SJSA1 (cell line): ENCODE measurements around the gene NEK8. TPM values are rescaled to one million over a fixed set of nuclear protein-coding genes. Genes with fewer than 3 reads are reported as not detected.
"Not testable (repeated sequence)": the region's sequence is repeated elsewhere in the genome, so short reads cannot be mapped to it uniquely, and the experiment has no call there.

Source experiments
- DNase-seq, 2 experiments: peaks; one replicate each; pipeline ENCODE4 v3.0.0-alpha.2; 2015 to 2020; ENCODE audit warnings: low spot score in 2 of 2, low read depth in 1 of 2
- H3K27ac ChIP-seq: fragments of 250-450 bp; sonication (Bioruptor Pico); 2 replicates; pipeline ENCODE4 v1.5.1; 2020; ENCODE audit warnings: mild to moderate bottlenecking, moderate library complexity
- H3K27me3 ChIP-seq: fragments of 250-450 bp; sonication (Bioruptor Pico); replicated peaks from 2 replicates; pipeline ENCODE4 v1.5.1; 2020; ENCODE audit warnings: mild to moderate bottlenecking, moderate library complexity
- H3K36me3 ChIP-seq: fragments of 250-450 bp; sonication (Bioruptor Pico); 2 replicates; pipeline ENCODE4 v1.5.1; 2020; ENCODE audit warnings: mild to moderate bottlenecking
- H3K4me1 ChIP-seq: fragments of 250-450 bp; sonication (Bioruptor Pico); replicated peaks from 2 replicates; pipeline ENCODE4 v1.6.1; 2021; ENCODE audit warnings: mild to moderate bottlenecking
- H3K4me3 ChIP-seq: fragments of 250-450 bp; sonication (Bioruptor Pico); 2 replicates; pipeline ENCODE4 v1.5.1; 2020; ENCODE audit warnings: mild to moderate bottlenecking
- H3K9me3 ChIP-seq: fragments of 250-450 bp; sonication (Bioruptor Pico); replicated peaks from 2 replicates; pipeline ENCODE4 v1.5.1; 2020; ENCODE audit warnings: mild to moderate bottlenecking
- total RNA-seq: library from RNA; depleted of rRNA; stranded (reverse); fragments of >200 nt; shearing (Covaris generic); gene quantifications from 2 replicates; pipeline ENCODE4 v1.2.3, GENCODE V29; 2014

The NEK8 gene
- total RNA-seq, 1 experiment from 2014 or later = 1.1 TPM

DNA sequence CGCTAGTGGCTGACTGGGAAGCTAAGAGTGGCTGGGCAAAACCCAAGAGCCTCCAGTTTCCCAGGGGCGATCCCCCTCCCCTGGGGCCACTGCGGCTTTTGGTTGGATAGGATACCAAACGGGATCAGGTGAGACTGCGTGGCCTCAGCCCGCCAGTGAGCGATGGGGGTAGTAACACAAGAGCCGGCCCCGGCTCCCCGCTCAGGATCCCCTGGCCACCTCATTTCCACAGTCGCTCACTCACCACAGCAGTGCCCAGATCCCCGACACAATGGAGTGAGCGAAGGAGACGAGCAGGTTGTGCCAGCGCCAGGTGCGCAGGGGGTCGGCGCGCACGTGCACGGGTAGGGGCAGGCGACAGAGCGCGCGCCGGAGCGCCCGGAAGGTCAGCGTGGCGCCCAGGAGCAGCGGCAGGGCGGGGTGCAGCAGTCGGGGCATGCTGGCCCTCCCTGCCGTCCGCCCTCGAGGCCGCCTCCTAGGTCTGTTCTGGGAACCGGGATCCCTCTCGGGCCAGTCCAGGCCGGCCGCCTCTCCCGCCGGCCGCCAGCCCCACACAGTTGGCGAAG lies 2.8 kb upstream of the NEK8 start:
- DNase-seq = peak; percentile 85 to 88

DNA sequence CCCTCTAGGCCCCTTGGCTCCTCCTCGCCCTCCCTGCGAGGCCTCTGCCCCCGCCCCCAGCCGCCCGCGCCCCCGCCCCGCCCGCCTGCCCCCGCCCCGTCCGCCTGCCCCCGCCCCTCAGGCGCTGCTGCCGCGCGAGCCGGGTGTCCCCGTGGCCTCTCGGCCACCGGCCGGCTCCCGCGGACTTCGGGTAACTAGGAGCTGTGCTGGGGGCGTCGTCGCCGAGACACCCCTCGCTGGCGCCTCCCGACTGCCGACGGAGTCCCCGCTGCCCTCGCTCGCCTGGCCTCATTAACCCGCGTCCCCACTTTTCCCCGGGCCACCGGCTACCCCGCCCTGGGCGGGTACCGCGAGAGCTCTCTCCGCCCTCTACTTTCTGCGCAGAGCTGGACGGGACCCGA lies 2.4 kb upstream of the NEK8 start, which contains the start of gene TLCD1:
TLCD1 (minus strand) TSS at position 8 of the 401 bp plus-strand sequence. CDS start 136 bp downstream, outside the sequence.
- DNase-seq = peak; percentile 73 to 91
- Histone ChIP-seq H3K36me3 (peaks cover 45% of the 10 kb centered on the region), H3K9me3 (no peaks in the 10 kb centered on the region), H3K27me3 (no peaks in the 10 kb centered on the region), H3K27ac (peak within 1 kb of the TSS; percentile 24; the same call in 1 of the 2 replicates), H3K4me3 (peak within 1 kb of the TSS; percentile 59), H3K4me1 (peaks cover 52% of the 10 kb centered on the region)

More for the DNA sequence above, 2.8 kb upstream of the NEK8 start:
- Histone ChIP-seq H3K27me3 (no peaks in the 10 kb centered on the region), H3K4me1 (peaks cover 52% of the 10 kb centered on the region), H3K9me3 (no peaks in the 10 kb centered on the region), H3K4me3 (peak overlapping the region; percentile 59), H3K36me3 (peaks cover 50% of the 10 kb centered on the region), H3K27ac (peak overlapping the region; percentile 24; the same call in 1 of the 2 replicates)

DNA sequence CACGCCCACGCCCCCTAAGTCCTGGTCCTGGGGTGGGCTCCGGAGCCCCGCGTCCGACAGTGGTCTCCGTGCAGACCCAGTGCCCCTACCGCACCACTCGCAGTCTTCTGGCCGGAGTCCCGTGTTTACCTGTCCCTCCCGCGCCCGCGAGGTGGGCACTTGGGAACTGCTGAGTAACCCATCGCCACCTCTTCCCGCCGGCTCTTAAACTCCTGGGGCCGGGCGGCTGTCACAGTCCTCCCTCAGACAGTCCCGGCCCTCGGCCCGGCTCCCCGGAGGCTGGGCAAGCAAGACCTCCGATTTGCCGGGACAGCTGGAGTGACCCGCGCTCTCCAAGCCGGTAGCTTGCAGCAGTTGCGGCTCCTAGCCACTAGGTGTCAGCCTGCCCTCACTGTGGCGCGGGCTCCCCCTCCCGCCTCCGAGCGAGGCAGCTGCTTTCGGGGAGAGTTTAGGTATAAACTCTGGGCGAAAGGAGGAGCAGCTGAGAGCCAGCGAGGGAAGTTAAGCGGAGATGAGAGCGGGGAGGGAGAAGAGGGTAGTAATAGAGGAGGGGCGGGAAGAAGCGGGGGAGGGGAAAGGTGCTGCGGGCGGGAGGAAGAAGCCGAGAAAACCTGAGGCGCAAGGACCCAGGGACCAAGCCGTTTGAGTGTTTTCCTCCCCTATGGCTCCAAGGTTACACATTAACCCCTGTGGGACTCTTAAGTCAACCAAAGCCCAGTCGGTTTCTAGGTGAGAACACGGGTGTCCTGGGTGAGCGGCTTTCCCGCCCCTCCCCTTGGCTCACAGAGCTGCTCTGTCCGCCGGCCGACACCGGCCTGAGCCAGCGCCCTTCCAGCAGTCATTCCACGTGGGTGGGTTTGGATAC lies 1.7 kb upstream of the NEK8 start:
- Histone ChIP-seq H3K27ac (no peak overlapping the region), H3K4me3 (peak overlapping the region; percentile 59), H3K36me3 (peaks cover 39% of the 10 kb centered on the region), H3K4me1 (peaks cover 46% of the 10 kb centered on the region), H3K9me3 (no peaks in the 10 kb centered on the region), H3K27me3 (no peaks in the 10 kb centered on the region)
- peak; percentile 93 to 97 for DNase-seq

DNA sequence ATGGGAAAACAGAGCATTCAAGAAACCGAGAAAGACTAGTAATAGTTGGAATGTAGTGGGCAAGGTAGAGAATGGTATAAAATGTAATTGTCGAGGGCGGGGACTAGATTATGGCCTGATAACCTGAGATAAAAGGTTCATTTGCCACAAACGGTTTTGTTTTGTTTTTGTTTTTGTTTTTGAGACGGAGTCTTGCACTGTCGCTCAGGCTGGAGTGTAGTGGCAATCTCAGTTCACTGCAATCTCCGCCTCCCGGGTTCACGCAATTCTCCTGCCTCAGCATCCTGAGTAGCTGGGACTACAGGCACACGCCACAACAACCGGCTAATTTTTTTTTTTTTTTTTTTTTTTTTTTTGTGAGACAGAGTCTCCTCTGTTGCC lies 1.4 kb downstream of the NEK8 start:
- Histone ChIP-seq H3K27ac (no peak overlapping the region), H3K36me3 (peaks cover 10% of the 10 kb centered on the region), H3K27me3 (no peaks in the 10 kb centered on the region), H3K9me3 (no peaks in the 10 kb centered on the region), H3K4me3 (no peak overlapping the region), H3K4me1 (peaks cover 42% of the 10 kb centered on the region)
- no peak for DNase-seq

DNA sequence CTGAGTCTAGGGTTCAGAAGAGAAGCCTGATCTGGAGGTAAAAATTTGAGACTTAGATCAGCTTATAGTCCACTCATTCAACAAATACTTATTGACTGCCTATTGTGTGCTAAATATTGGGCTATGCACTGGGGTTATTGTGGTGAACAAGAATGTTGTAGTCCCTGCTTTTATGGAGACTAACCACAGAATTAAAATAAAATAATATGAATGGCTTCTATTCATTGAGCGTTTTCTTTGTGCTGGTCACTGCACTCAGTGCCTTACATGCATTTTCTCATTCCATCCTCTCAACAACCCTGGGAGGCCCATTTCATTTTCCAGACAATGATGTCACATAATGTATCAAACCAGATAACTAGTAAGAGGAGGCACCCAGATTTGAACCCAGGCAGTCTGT lies 4.8 kb downstream of the NEK8 start:
- Histone ChIP-seq H3K27me3 (no peaks in the 10 kb centered on the region), H3K4me1 (peaks cover 14% of the 10 kb centered on the region), H3K9me3 (no peaks in the 10 kb centered on the region), H3K4me3 (no peak overlapping the region), H3K36me3 (no peaks in the 10 kb centered on the region), H3K27ac (0 out of 2 replicates have a peak overlapping the region, but pooled peaks have one; percentile 6)
- DNase-seq = no peak

DNA sequence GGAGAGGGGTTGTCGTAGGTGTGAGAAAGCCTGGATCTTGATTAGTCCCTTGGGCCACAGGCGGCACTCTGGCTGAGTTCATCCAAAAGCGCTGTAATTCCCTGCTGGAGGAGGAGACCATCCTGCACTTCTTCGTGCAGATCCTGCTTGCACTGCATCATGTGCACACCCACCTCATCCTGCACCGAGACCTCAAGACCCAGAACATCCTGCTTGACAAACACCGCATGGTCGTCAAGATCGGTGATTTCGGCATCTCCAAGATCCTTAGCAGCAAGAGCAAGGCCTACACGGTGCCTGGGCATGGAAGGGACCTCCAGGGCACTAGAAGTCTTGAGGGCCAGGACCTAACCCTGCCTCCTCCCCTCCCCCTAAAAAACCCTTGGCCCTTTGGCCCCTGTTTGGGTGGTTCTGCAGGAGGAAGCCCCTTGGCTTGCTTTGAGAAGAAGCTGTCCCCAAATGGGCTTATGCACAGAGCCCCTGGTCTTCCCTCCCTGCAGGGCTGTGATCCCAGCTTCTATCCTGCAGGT lies 6.2 kb downstream of the NEK8 start:
- H3K4me1 ChIP-seq = peaks cover 9% of the 10 kb centered on the region
- H3K36me3 ChIP-seq = no peaks in the 10 kb centered on the region
- H3K27me3 ChIP-seq = no peaks in the 10 kb centered on the region
- H3K9me3 ChIP-seq = no peaks in the 10 kb centered on the region
- DNase-seq = no peak
- H3K4me3 ChIP-seq = no peak overlapping the region
- no peak overlapping the region for H3K27ac ChIP-seq

DNA sequence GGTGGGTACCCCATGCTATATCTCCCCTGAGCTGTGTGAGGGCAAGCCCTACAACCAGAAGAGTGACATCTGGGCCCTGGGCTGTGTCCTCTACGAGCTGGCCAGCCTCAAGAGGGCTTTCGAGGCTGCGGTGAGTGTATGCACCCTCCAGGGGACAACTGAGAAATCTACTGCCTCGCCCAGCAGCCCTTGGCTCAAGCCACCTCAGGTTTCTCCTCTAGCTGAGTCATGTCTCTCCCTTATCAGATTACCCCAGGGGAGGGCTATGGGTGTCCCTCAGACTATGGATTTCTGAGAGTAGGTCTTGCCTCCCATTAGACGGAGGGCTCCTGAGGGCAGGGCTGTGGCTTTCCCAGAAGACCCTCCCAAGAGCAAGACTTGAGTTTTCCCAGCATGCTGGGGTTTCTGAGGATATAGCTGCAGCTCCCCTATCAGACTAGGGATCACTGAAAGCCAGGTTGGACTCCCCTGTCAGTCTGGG lies 6.7 kb downstream of the NEK8 start:
- Histone ChIP-seq H3K27ac (no peak overlapping the region), H3K4me3 (no peak overlapping the region), H3K36me3 (no peaks in the 10 kb centered on the region), H3K27me3 (no peaks in the 10 kb centered on the region), H3K4me1 (peaks cover 9% of the 10 kb centered on the region), H3K9me3 (no peaks in the 10 kb centered on the region)
- no peak for DNase-seq

DNA sequence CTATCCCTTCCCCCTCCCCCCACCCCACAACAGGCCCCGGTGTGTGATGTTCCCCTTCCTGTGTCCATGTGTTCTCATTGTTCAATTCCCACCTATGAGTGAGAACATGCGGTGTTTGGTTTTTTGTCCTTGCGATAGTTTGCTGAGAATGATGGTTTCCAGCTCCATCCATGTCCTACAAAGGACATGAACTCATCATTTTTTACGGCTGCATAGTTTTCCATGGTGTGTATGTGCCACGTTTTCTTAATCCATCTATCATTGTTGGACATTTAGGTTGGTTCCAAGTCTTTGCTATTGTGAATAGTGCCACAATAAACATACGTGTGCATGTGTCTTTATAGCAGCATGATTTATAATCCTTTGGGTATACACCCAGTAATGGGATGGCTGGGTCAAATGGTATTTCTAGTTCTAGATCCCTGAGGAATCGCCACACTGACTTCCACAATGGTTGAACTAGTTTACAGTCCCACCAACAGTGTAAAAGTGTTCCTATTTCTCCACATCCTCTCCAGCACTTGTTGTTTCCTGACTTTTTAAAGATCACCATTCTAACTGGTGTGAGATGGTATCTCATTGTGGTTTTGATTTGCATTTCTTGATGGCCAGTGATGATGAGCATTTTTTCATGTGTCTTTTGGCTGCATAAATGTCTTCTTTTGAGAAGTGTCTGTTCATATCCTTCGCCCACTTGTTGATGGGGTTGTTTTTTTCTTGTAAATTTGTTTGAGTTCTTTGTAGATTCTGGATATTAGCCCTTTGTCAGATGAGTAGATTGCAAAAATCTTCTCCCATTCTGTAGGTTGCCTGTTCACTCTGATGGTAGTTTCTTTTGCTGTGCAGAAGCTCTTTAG lies 7.6 kb downstream of the NEK8 start:
- H3K9me3 ChIP-seq, H3K4me1 ChIP-seq, H3K4me3 ChIP-seq, H3K36me3 ChIP-seq, H3K27me3 ChIP-seq, DNase-seq, H3K27ac ChIP-seq: not testable (repeated sequence)

DNA sequence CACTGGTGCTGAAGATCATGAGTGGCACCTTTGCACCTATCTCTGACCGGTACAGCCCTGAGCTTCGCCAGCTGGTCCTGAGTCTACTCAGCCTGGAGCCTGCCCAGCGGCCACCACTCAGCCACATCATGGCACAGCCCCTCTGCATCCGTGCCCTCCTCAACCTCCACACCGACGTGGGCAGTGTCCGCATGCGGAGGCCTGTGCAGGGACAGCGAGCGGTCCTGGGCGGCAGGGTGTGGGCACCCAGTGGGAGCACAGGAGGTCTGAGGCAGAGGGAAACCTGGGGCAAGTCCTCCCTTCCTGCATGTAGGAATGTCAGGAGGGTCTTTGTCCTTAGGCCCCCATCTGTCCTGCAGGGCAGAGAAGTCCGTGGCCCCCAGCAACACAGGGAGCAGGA lies 8.7 kb downstream of the NEK8 start:
- peaks cover 9% of the 10 kb centered on the region for H3K4me1 ChIP-seq
- H3K4me3 ChIP-seq = no peak overlapping the region

DNA sequence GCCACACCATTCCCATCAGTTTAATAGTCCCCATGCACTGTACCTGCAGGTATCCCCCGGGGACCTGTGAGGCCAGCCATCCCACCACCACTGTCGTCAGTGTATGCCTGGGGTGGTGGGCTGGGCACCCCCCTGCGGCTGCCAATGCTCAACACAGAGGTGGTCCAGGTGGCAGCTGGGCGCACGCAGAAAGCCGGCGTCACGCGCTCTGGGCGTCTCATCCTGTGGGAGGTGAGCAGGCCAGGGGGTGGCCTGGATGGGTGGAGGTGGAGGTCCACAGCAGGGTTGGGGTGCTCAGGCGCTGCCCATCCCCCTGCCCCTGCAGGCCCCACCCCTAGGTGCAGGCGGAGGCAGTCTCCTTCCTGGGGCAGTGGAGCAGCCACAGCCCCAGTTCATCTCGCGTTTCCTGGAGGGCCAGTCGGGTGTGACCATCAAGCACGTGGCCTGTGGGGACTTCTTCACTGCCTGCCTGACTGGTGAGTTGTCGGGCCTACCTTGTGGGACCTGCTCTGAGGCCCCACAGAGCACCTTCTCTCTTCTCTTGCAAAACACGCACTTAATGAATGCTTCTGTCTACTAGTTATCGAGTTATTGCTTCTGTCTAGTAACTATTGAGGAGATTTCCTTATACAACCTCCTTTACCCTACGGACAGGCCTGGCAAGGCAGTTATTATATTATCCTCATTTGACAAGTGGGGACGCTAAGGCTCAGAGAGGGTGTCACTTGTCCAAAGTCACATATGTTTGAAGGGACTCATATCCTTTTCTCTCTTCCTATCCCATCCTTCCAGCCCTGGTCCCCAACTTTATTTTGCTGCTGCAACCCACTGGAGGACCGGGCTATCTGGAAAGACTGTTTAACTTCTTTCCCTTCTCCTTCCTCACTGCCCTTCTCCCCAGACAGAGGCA lies 9.4 kb downstream of the NEK8 start:
- H3K27me3 ChIP-seq = no peaks in the 10 kb centered on the region
- no peak for DNase-seq
- no peaks in the 10 kb centered on the region for H3K36me3 ChIP-seq
- H3K9me3 ChIP-seq = no peaks in the 10 kb centered on the region
- peaks cover 15% of the 10 kb centered on the region for H3K4me1 ChIP-seq
- H3K27ac ChIP-seq = no peak overlapping the region
- H3K4me3 ChIP-seq = no peak overlapping the region

More for the DNA sequence above, 8.7 kb downstream of the NEK8 start:
- H3K9me3 ChIP-seq = no peaks in the 10 kb centered on the region
- no peaks in the 10 kb centered on the region for H3K36me3 ChIP-seq
- DNase-seq = no peak
- H3K27me3 ChIP-seq = no peaks in the 10 kb centered on the region
- no peak overlapping the region for H3K27ac ChIP-seq

DNA sequence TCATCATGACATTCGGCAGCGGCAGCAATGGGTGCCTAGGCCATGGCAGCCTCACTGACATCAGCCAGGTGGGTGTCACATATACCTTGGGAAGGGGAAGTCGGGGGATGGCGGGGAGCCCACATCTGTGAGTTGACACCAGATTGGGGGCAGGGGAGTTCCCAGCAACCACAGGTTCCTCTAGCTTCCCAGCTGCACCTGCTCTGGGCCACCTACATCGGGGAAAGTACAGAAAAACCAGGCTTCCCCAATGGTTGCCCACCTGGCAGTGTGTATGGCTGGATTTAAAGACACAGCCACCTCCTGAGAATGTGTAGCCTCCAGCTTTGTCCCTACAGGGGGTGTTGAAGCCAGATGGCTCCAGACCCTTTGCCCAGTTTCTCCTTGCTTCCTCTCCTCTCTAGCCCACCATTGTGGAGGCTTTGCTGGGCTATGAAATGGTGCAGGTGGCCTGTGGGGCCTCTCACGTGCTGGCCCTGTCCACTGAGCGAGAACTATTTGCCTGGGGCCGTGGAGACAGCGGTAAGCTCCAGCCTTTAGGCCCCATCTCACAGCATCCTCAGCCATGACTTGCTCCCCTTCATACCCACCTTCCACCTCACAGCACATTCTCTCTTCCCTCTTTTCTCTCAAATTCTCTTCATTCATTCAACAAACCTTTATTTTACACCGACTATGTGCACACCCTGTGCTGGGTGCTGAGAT lies 10.2 kb downstream of the NEK8 start:
- DNase-seq = no peak
- Histone ChIP-seq H3K4me1 (peaks cover 15% of the 10 kb centered on the region), H3K9me3 (no peaks in the 10 kb centered on the region), H3K4me3 (no peak overlapping the region), H3K27ac (no peak overlapping the region), H3K36me3 (no peaks in the 10 kb centered on the region; the same call in 1 of the 2 replicates), H3K27me3 (no peaks in the 10 kb centered on the region)
